SKM-1 treated with dmso at 0.1 percent for 144 hours (cell line): Measurements from ENCODE around the gene INO80B.
"Not testable (repeated sequence)": the region's sequence is repeated elsewhere in the genome, so short reads cannot be mapped to it uniquely, and the experiment has no call there.

Source experiments
- DNase-seq: peaks from one replicate; lab custom pipeline; 2025; ENCODE audit not compliant: unreplicated experiment; lab: John Stamatoyannopoulos, UW

The INO80B gene

DNA sequence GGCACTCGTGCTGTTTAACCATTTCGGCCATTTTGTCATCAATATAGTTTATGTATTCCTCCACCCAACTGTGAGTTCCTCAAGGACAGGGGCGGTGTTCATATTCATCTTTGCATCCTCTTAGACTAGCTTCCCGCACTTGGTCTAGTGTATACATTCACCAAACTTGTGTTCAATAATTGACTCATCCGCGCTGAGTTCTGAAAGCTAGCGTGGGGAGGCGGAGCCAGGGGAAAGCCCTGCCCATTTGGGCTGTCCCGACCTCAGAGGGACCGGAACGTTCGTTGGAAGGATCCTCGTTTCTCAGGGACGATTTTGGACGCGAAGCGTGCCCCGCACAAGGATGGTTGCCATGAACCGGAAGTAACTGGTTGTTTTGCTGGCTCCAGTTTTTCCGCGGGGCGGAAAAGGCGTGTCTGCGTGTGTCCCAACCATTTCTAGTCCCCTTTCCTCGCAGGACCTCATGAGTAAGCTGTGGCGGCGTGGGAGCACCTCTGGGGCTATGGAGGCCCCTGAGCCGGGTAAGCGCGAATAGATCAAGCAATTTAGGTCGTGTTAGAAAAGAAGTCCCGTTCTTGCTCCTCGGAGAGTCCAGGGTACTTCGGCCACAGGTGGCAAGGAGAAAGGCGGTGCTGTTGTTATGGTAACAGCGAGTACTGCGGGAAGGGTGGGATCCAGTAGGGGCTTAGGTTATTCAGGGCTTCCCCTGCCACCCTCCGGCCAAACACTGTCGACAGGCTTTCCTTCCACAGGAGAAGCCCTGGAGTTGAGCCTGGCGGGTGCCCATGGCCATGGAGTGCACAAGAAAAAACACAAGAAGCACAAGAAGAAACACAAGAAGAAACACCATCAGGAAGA is at the start of gene INO80B:
TSS of gene INO80B (plus strand) at position 434 of the 858 bp plus-strand sequence. CDS start at position 464, 30 bp downstream.
- DNase-seq = peak; percentile 94

DNA sequence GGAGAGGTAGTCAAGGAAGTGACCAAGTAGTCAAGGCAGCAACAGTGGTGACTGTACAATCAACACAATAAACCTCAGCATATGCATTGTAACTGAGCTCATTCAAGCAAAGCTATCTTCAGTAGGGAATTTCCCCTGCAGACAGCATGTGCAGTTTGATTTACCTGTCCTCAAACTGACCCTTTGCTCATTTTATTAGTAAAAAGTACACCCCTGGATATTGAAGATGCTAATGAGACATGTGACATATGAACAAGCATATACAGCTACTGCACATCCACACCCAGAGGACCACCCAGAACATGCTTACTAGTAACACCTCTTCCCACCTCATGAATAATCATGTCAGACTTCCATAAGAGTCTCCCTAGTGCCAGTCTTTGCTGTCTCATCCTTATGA is 48.9 kb upstream of the INO80B start:
- DNase-seq = no peak

- no peak for DNase-seq
Measured at GRCh38 chr2:74407682-74408081, 47.2 kb upstream of the INO80B start.

DNA sequence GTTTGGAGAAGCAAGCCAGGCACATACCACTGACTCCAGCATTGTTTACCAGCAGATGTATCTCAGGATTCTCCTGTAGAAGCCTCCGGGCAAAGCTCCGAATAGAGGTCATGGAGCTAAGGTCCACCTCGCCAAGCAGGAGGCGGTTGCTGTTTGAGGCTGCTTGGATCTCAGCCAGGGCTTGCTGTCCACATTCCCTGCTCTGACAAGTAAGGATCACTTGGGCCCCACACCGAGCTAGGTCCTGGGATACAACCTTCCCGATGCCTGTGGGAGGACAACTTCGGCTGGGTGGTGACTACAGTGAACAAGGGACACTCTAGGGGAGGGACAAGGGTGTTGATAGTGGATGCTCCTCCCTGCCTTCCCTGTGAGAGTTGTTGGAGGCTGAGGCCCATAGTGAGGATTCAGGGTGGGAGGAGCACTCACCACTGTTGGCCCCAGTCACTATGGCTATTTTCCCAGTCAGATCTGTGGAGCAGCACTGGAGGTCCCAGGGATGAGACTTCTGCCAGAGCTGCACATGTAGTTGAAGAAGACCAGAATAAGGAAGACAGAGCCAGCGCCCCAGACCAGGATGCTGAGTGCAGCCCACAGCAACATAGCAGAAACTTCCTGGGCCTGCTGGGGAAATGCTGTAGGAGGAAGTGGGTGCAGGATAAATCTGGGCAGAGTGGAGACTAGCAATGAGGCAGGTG is 41.7 kb upstream of the INO80B start:
- peak; percentile 22 for DNase-seq

DNA sequence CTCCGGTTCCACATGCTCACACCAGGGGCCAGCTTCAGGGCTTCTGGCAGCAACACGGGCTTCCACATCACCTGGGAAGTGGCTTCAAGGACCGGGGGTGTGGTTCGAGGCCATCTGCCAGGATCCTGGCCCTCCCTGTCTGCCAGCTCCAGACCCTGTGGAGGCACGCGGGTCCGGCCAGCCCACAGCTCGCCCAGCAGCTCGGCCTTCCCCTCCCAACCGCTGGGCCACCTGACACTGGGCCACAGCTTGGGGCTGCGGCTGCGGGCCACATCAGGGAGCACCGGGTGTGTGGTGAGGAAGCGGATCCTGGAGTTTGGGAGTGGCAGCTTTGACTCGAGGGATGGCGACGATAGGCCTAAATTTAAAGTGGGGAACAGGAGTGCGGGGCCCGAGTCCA is 40.4 kb upstream of the INO80B start:
- DNase-seq = no peak

GRCh38 chr2:74414881-74415761 is 39.8 kb upstream of the INO80B start:
- no peak for DNase-seq

GRCh38 chr2:74415762-74416395 is 39.0 kb upstream of the INO80B start:
- DNase-seq = no peak

DNA sequence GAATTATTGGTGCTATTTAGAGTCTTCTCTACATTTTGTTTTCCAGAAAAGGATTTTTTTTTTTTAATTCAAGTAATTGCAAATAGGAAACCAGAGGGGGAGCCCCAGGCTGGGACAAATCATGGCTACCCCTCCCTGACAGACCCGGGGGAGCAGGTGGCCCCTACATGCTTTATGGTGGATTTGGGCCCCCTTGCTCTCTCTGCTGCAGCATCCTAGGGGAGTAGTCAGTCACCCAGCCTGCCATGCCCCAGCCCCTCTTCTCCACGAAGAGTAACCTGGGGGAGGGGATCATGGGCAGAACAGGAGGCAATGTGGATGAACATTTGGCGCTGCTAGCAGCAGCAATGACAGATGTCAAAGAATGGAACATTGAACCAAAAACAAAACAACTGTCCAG is 38.1 kb upstream of the INO80B start:
- DNase-seq = no peak

DNA sequence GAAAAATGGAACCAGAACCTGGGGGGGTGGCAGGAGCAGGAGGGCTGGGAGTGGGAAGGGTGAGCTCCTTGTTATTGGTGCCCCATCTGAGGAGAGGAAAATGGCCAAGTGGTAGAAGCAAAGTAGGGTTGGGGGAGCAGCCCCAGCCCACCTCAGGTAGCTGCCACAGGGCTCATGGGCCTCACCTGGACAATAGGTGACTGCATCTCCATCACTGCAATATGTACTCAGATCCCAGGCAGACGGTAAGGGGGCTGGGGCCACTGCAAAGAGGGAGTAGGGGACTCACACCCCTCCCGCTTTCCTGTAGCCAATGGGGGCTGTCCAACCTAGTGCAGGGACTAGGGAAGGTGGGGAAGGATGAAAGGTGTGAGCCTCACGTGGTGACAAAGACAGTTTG is 37.7 kb upstream of the INO80B start:
- DNase-seq = no peak

GRCh38 chr2:74417763-74418162 is 37.1 kb upstream of the INO80B start:
- DNase-seq = no peak

DNA sequence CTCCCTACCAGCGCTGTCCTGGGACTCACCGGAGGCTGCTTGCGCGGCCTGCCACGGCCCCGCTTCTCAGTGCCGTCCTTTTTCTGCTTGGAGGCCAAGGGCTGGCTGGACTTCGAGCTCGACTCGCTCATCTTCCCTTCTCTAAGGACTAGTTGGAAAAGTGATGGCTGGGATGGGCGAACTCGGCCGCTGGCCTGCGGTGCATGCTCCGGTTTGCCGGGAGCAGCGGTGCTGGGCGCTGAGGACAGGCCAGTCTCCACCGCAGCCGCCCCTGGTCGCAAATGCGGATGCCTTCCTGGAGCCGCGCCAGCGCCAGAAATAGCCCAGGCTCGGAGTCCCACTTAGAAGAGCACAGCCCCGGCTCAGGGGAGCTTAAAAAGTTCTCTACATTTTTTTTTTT is 36.6 kb upstream of the INO80B start:
- DNase-seq = no peak

DNA sequence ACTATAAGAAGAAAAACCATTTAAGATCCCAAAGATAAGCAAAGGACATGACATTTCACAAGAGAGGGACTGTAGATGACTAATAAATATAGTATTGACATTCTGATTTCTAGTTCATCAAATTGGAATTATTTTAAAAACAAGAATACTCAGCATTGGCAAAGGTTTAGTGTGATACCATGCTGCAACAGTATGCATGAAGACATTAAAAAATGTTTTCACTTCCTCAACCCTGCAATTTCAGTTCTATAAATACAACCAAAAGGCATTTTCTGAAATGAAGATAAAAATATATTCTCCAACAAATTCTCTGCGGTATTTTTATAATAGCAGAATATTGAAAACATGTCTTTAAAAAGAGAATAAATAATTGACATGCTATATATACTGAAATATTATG is 35.5 kb upstream of the INO80B start:
- DNase-seq = no peak

DNA sequence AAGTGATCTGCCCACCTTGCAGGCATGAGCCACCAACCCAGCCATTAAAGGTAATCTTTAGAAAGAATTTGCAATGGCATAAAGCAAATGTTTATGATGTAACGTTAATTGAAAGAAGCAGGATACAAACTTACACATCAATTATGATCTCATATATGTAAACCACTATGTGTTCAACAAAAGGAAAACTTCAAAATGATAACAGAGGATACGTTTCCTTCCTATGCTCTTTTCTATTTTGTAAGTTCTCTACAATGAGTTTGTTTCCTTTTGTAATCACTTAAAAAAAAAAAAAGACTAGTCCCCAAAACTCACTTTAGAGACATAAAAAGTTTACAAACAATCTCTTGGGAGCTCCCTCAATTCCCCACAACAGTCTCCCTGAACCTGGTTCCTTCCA is 34.9 kb upstream of the INO80B start:
- DNase-seq = no peak

DNA sequence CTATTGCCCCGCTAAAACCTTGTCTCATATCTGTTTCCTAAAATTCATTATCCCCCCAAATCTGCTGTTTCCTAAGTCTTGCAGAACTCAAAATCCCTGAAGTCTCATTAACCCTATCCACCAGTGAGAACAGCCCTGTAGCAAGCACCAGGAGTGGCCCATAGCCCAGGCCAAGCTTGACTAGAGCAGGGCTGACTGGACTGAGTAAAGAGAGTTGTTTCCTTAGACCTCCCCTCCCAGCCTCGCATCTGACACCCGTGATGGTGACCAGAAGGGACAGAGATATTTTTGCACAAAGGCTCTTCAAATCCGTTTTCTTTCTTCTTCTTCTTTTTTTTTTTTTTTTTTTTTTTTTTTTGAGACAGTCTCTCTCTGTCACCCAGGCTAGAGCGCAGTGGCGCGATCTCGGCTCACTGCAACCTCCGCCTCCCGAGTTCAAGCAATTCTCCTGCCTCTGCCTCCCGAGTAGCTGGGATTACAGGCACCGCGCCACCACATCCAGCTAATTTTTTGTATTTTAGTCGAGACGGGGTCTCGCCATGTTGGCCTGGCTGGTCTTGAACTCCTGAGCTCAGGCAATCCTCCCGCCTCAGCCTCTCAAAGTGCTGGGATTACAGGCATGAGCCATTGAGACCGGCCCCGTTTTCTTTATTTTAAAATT is 34.3 kb upstream of the INO80B start:
- DNase-seq = not testable (repeated sequence)

DNA sequence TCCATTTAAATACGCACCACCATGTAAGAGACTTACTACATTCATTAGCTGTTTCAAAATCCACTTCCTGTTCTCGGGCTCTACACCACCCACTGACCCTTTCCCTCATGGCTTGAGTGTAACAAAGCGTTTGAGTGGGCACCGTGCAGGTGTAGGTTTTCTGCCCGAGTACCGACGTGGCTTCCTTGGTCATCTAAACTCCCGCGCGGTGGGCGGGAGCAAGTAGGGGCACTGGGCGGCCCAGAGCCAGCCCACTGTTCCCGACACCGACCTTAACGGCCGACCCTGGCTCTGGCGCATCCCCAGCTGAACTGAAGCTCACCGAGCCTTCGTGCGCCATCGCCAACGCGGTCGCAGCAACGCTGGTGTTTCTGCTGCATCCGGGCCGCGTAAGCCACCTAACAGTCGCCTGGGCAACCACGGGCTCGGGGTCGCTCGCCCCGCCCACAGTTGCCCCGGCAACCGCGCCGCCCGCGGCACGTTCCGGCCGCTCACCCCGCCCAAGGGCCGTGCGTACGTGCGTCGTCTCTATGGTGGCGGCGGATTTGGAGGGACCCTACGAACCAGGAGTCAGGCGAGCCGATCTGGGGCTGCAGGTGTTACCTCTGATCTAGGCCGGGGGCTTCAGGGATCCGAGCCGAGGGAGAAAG is 33.5 kb upstream of the INO80B start, which contains the start of the genes C2orf81 and WDR54:
TSS of gene C2orf81 (minus strand) at position 399 of the 650 bp plus-strand sequence. CDS start at position 340, 59 bp downstream.
TSS of gene WDR54 (plus strand) at position 510 of the 650 bp plus-strand sequence. CDS start 424 bp downstream, outside the sequence.
- DNase-seq = peak; percentile 73

- no peak for DNase-seq
Measured at GRCh38 chr2:74423231-74424095, 31.4 kb upstream of the INO80B start.

DNA sequence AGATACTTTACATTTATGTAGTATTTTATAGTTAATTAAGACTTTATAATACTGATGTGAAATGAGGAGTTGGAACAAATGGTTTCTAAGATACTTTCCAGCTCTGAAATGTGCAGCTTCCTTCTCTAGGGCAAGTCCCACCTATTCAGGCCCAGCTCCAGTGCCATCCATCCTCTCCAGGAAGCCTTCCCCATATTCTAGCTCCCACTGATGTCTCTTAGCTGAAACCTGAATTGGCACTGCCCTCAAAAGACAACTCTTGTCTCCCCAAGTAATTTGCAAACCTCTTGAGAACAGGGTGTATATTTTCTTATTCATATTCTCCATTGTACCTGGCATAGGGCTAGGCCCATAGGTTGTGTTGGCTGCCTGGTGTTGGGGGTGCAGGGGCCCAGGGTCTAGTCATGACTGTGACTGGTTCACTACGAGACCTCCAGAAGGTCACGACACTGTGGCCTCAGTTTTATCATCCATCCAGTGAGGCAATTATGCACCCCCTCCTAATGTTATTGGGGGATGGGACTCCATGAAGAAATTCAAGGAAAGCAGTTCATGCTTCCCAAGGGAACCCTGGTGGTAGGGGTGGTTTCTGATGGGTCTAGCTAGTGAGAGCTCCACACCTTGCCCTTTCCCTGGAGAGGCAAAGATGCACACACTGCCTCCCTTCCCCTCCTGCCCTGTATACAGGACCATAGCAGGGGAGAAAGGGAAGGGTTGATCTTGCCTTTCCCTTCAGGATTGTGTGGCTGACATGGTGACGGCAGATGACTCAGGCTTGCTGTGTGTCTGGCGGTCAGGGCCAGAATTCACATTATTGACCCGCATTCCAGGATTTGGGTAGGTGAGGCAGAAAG is 30.5 kb upstream of the INO80B start:
- no peak for DNase-seq

DNA sequence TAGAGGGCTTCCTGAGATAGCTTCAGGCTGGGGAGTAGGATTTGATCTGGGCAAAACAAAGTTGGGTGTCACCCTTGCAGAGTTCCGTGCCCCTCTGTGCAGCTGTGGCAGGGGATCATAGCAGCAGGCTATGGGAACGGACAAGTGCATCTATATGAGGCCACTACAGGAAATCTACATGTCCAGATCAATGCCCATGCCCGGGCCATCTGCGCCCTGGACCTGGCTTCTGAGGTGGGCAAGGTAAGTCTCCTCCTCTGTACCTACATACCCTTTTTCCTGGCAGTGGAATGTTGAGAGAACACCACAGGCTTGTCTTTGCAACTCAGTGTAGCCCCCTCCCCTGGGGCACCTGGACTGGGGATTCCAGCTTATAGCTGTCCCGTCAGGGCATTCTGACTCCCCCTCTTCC is 29.9 kb upstream of the INO80B start:
- no peak for DNase-seq
